ENCODE data around the gene MRPL45. TPM values are rescaled to one million over a fixed set of nuclear protein-coding genes. Genes with fewer than 3 reads are reported as not detected.
"Not testable (repeated sequence)": the region's sequence is repeated elsewhere in the genome, so short reads cannot be mapped to it uniquely, and the experiment has no call there.

The MRPL45 gene
- total and polyA plus RNA-seq, 2 of the 13 experiments (the other 11 are each of a cell fraction or from before 2014, with no cell fraction given) = 89.5 to 157 TPM

DNA sequence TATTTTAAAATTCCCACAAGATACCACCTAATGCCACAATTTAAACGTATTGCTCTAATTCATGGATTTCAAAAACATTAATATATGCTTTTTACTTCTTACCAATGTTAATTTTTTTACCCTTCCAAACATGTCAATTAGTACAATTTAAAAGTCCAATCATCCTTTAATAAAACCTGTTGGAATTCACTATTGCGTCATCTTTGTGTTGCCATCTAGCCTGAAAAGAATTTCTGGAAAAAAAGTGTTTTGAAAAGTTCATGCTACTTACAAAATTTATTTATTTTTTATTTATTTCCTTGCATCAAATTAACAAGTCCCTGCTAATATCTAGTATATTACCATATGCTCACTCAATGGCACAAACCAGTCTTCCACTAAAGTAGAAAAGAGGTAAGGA lies 42.6 kb upstream of the MRPL45 start:
- H2AFZ ChIP-seq (ENCODE audit: low read length); H4K20me1 ChIP-seq (ENCODE audit: insufficient read depth, low read length); CTCF ChIA-PET (ENCODE audit: low intra/inter-chr PET ratio, low total read pairs); H3K27me3 ChIP-seq (ENCODE audit: control insufficient read depth in 1 of 2, insufficient read depth in 2 of 2, low read length in 2 of 2); FAIRE-seq; ATAC-seq; in situ Hi-C loops (cut with HindIII; ENCODE audit: extremely low pct_ligation_motif_present, low pct_unique_long_range_greater_than_20kb); H3K9me3 ChIP-seq (ENCODE audit: low read length); intact Hi-C loops (cut with micrococcal nuclease; ENCODE audit: unreplicated experiment); BruUV-seq (replicated peaks); H3K36me3 ChIP-seq (replicated peaks in 1 of 2; ENCODE audit: control insufficient read depth in 1 of 2, insufficient read depth in 2 of 2, low read length in 2 of 2); H3K4me1 ChIP-seq (ENCODE audit: insufficient read depth, low read length); POLR2A ChIA-PET; H3K9ac ChIP-seq (ENCODE audit: insufficient read depth, low read depth, low read length); DNase-seq (ENCODE audit: low spot score): not testable (repeated sequence)
- Histone ChIP-seq H3K4me2 (ENCODE audit: low read depth, low read length) (peak overlapping the region; percentile 58), H3K27ac (ENCODE audit: extremely low read length, insufficient read depth, low read length) (peak overlapping the region; percentile 75), H3K79me2 (ENCODE audit: insufficient read depth, low read length) (peaks cover 33% of the 10 kb centered on the region), H3K4me3 (replicated peaks in 1 of 3; ENCODE audit: insufficient read depth in 1 of 3, low read depth in 2 of 3, low read length in 3 of 3) (peak overlapping the region in 2 of 3 experiments; percentile 34 to 40; a peak in 2 of 6 replicates)
- WGBS (ENCODE audit: low lambda C conversion rate) = 37% methylated on average over 2 of the region's 2 CpGs
- TF ChIP-seq CEBPB (IDR thresholded peaks at IDR 0.05; ENCODE audit: borderline replicate concordance, low read depth, low read length) = peak; percentile 59; the same call in 1 of the 2 replicates
- peak; percentile 54 for TF ChIP-seq CEBPG (CRISPR knock-in tag; IDR thresholded peaks at IDR 0.05)

DNA sequence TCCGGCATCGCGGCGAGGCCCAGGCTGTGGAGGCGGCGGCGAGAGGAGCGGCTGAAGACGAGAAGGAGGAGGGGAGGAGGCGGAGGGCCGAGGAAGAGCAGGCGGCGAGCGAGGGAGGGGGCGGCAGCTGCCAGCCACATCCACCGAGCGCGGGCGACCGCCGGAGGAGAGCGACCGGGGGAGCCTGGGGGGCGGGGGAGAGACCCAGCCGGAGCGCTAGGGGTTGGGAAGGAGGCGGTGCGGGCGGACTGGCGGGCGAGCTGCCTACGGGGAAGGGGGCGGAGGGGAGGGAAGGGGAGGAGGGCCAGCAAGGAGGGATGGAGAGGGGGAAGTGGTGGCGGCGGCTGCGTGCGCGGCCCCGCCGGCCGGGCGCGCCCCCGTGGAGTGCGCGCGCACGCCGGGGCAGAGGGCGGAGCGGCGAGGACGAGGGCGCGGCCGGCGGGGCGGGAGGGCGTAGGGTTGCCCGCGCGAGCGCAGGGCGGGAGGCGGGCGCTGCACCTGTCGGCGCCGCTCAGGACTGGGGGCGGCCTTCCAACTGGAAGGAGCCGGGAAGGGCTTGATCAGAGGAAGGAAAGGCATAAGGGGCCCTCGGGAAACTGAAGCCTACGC lies 39.9 kb upstream of the MRPL45 start:
- WGBS (ENCODE audit: low lambda C conversion rate) = 2% methylated on average over 28 of the region's 73 CpGs
- H3K9me3 ChIP-seq (ENCODE audit: low read length); in situ Hi-C loops (cut with HindIII; ENCODE audit: extremely low pct_ligation_motif_present, low pct_unique_long_range_greater_than_20kb); H3K4me1 ChIP-seq (ENCODE audit: insufficient read depth, low read length); H4K20me1 ChIP-seq (ENCODE audit: insufficient read depth, low read length); H3K27me3 ChIP-seq (ENCODE audit: control insufficient read depth in 1 of 2, insufficient read depth in 2 of 2, low read length in 2 of 2); FAIRE-seq; CTCF ChIA-PET (ENCODE audit: low intra/inter-chr PET ratio, low total read pairs); intact Hi-C loops (cut with micrococcal nuclease; ENCODE audit: unreplicated experiment); H3K27ac ChIP-seq (ENCODE audit: extremely low read length, insufficient read depth, low read length); BruUV-seq (replicated peaks); H2AFZ ChIP-seq (ENCODE audit: low read length); H3K36me3 ChIP-seq (replicated peaks in 1 of 2; ENCODE audit: control insufficient read depth in 1 of 2, insufficient read depth in 2 of 2, low read length in 2 of 2): not testable (repeated sequence)
- ATAC-seq = peak; percentile 80
- H3K4me3 ChIP-seq (replicated peaks in 1 of 3; ENCODE audit: insufficient read depth in 1 of 3, low read depth in 2 of 3, low read length in 3 of 3) = peak overlapping the region in 2 of 3 experiments; percentile 48 to 60; a peak in 4 of 6 replicates
- POLR2A ChIA-PET = interaction anchor here (1.7 kb wide), 1 partner anchor 39 kb away, joined by 9 read pairs; the partner anchor contains the start of gene MRPL45
- DNase-seq (ENCODE audit: low spot score) = peak; percentile 70
- peaks cover 20% of the 10 kb centered on the region for H3K79me2 ChIP-seq (ENCODE audit: insufficient read depth, low read length)
- peak overlapping the region; percentile 60 for H3K4me2 ChIP-seq (ENCODE audit: low read depth, low read length)
- 0 out of 2 replicates have a peak overlapping the region, but pooled peaks have one; percentile 39 for H3K9ac ChIP-seq (ENCODE audit: insufficient read depth, low read depth, low read length)
- TF ChIP-seq, protein P1, sequence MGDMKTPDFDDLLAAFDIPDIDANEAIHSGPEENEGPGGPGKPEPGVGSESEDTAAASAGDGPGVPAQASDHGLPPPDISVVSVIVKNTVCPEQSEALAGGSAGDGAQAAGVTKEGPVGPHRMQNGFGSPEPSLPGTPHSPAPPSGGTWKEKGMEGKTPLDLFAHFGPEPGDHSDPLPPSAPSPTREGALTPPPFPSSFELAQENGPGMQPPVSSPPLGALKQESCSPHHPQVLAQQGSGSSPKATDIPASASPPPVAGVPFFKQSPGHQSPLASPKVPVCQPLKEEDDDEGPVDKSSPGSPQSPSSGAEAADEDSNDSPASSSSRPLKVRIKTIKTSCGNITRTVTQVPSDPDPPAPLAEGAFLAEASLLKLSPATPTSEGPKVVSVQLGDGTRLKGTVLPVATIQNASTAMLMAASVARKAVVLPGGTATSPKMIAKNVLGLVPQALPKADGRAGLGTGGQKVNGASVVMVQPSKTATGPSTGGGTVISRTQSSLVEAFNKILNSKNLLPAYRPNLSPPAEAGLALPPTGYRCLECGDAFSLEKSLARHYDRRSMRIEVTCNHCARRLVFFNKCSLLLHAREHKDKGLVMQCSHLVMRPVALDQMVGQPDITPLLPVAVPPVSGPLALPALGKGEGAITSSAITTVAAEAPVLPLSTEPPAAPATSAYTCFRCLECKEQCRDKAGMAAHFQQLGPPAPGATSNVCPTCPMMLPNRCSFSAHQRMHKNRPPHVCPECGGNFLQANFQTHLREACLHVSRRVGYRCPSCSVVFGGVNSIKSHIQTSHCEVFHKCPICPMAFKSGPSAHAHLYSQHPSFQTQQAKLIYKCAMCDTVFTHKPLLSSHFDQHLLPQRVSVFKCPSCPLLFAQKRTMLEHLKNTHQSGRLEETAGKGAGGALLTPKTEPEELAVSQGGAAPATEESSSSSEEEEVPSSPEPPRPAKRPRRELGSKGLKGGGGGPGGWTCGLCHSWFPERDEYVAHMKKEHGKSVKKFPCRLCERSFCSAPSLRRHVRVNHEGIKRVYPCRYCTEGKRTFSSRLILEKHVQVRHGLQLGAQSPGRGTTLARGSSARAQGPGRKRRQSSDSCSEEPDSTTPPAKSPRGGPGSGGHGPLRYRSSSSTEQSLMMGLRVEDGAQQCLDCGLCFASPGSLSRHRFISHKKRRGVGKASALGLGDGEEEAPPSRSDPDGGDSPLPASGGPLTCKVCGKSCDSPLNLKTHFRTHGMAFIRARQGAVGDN (CRISPR knock-in tag; IDR thresholded peaks at IDR 0.05) = peak; percentile 52
- TF ChIP-seq, protein P2, sequence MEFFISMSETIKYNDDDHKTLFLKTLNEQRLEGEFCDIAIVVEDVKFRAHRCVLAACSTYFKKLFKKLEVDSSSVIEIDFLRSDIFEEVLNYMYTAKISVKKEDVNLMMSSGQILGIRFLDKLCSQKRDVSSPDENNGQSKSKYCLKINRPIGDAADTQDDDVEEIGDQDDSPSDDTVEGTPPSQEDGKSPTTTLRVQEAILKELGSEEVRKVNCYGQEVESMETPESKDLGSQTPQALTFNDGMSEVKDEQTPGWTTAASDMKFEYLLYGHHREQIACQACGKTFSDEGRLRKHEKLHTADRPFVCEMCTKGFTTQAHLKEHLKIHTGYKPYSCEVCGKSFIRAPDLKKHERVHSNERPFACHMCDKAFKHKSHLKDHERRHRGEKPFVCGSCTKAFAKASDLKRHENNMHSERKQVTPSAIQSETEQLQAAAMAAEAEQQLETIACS (CRISPR knock-in tag; IDR thresholded peaks at IDR 0.05) = peak; percentile 90
- TF ChIP-seq, protein P3, sequence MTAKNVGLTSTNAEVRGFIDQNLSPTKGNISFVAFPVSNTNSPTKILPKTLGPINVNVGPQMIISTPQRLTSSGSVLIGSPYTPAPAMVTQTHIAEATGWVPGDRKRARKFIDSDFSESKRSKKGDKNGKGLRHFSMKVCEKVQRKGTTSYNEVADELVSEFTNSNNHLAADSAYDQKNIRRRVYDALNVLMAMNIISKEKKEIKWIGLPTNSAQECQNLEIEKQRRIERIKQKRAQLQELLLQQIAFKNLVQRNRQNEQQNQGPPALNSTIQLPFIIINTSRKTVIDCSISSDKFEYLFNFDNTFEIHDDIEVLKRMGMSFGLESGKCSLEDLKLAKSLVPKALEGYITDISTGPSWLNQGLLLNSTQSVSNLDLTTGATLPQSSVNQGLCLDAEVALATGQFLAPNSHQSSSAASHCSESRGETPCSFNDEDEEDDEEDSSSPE (CRISPR knock-in tag; IDR thresholded peaks at IDR 0.05) = 0 out of 2 replicates have a peak, but pooled peaks have one; percentile 36
- TF ChIP-seq, protein P4, sequence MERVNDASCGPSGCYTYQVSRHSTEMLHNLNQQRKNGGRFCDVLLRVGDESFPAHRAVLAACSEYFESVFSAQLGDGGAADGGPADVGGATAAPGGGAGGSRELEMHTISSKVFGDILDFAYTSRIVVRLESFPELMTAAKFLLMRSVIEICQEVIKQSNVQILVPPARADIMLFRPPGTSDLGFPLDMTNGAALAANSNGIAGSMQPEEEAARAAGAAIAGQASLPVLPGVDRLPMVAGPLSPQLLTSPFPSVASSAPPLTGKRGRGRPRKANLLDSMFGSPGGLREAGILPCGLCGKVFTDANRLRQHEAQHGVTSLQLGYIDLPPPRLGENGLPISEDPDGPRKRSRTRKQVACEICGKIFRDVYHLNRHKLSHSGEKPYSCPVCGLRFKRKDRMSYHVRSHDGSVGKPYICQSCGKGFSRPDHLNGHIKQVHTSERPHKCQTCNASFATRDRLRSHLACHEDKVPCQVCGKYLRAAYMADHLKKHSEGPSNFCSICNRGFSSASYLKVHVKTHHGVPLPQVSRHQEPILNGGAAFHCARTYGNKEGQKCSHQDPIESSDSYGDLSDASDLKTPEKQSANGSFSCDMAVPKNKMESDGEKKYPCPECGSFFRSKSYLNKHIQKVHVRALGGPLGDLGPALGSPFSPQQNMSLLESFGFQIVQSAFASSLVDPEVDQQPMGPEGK (CRISPR knock-in tag; IDR thresholded peaks at IDR 0.05) = 0 out of 2 replicates have a peak, but pooled peaks have one; percentile 10
- peak; percentile 65 for TF ChIP-seq ZNF263 (CRISPR knock-in tag; IDR thresholded peaks at IDR 0.05)
